Measurements from ENCODE around the gene FADD.

- TF ChIP-seq CTCF (optimal IDR thresholded peaks at IDR 0.05 in 1 of 3, IDR thresholded peaks at IDR 0.05 in 1 of 3, conservative IDR thresholded peaks at IDR 0.05 in 1 of 3; ENCODE audit: extremely low read depth in 1 of 3, insufficient read depth in 2 of 3, low read length in 3 of 3) (no peak), EZH2 (IDR thresholded peaks at IDR 0.05; ENCODE audit: low read length) (no peak)
Observed at GRCh38 chr11:70169127-70169526, 34.0 kb upstream of the FADD start.

Measured in keratinocyte (primary cell).